ENCODE measurements around the gene TFG. TPM values are rescaled to one million over a fixed set of nuclear protein-coding genes. Genes with fewer than 3 reads are reported as not detected.

Gene TFG
- total and polyA plus RNA-seq, 2 experiments from 2014 or later = 87.6 to 88.5 TPM

GRCh38 chr3:100776097-100776729, 66.9 kb downstream of the TFG start:
- no peaks in the 10 kb centered on the region for H3K27me3 ChIP-seq (ENCODE audit: insufficient read depth)
- TF ChIP-seq ETS1 (IDR thresholded peaks at IDR 0.05) = no peak
- no peak for TF ChIP-seq JUNB (IDR thresholded peaks at IDR 0.05; ENCODE audit: unreplicated experiment)
- TF ChIP-seq ZNF331 (CRISPR knock-in tag; IDR thresholded peaks at IDR 0.05; ENCODE audit: low read depth) = no peak
- TF ChIP-seq CTCF (conservative IDR thresholded peaks at IDR 0.05; ENCODE audit: low read depth in 2 of 2) = no peak
- TF ChIP-seq EZH2phosphoT487 (IDR thresholded peaks at IDR 0.05; ENCODE audit: unreplicated experiment) = no peak
- TF ChIP-seq REST (IDR thresholded peaks at IDR 0.05; ENCODE audit: unreplicated experiment) = no peak
- TF ChIP-seq STAT1 (IDR thresholded peaks at IDR 0.05; ENCODE audit: unreplicated experiment) = no peak
- TF ChIP-seq NANOG (IDR thresholded peaks at IDR 0.05; ENCODE audit: borderline replicate concordance) = no peak
- no peak for TF ChIP-seq POLR2AphosphoS5 (IDR thresholded peaks at IDR 0.05; ENCODE audit: low read depth)
- TF ChIP-seq ZNF462 (CRISPR knock-in tag; IDR thresholded peaks at IDR 0.05) = no peak
- TF ChIP-seq CREB1 (CRISPR knock-in tag; IDR thresholded peaks at IDR 0.05; ENCODE audit: low read depth) = no peak
- TF ChIP-seq ZNF114 (CRISPR knock-in tag; IDR thresholded peaks at IDR 0.05) = no peak
- H3K4me1 ChIP-seq (ENCODE audit: insufficient read depth) = no peaks in the 10 kb centered on the region
- no peak overlapping the region for H3K4me3 ChIP-seq
- ATAC-seq (no peak), DNase-seq (ENCODE audit: low spot score) (no peak)
- no peak overlapping the region for H2AFZ ChIP-seq
- no peaks in the 10 kb centered on the region for H3K4me1 Mint-ChIP-seq
- H3K4me2 ChIP-seq = no peak overlapping the region
- no peaks in the 10 kb centered on the region for H3F3A ChIP-seq (replicated peaks; ENCODE audit: low read depth)
- H3K27ac ChIP-seq (ENCODE audit: low read depth) = no peak overlapping the region
- H4K20me1 ChIP-seq (replicated peaks; ENCODE audit: insufficient read depth) = no peaks in the 10 kb centered on the region
- H3K9me3 Mint-ChIP-seq = no peaks in the 10 kb centered on the region
- no peak overlapping the region for H3K4me3 Mint-ChIP-seq
- H3K27me3 Mint-ChIP-seq (ENCODE audit: insufficient read depth, low read depth, poor library complexity) = no peaks in the 10 kb centered on the region
- H3K9me2 ChIP-seq (ENCODE audit: insufficient read depth) = peaks cover 4% of the 10 kb centered on the region
- no peak overlapping the region for H3K27ac Mint-ChIP-seq
- H3K79me2 ChIP-seq (replicated peaks; ENCODE audit: insufficient read depth) = no peaks in the 10 kb centered on the region
- H3K36me3 Mint-ChIP-seq (ENCODE audit: low read depth) = no peaks in the 10 kb centered on the region
- no peaks in the 10 kb centered on the region for H3K36me3 ChIP-seq (ENCODE audit: insufficient read depth)
